Tibial artery (tissue), 4 donors: ENCODE results near the gene CEP295NL.
A peak's percentile ranks its signal among the peaks of the same experiment; 100 is the strongest.

ENCODE experiments used
- DNase-seq, 2 donors: peaks; one replicate each; pipeline ENCODE4 v3.0.0-alpha.2; 2019
- H3K27ac ChIP-seq, 2 donors: fragments of 200-600 bp; sonication (generic) in 1 of 2; 1 replicate in 1 of 2; 2 replicates in 1 of 2; pipeline ENCODE4 v1.5.1; 2018 to 2019; ENCODE audit warnings: mild to moderate bottlenecking in 1 of 2
- H3K27me3 ChIP-seq, 2 donors: fragments of 200-600 bp; sonication (generic) in 1 of 2; one replicate each; pipeline versions ENCODE4 v1.5.1 to v1.6.0; 2016 to 2019
- H3K36me3 ChIP-seq, 3 donors: fragments of 200-600 bp; sonication (generic) in 2 of 3; one replicate each; pipeline ENCODE4 v1.5.1; 2016 to 2019; ENCODE audit warnings: mild to moderate bottlenecking in 2 of 3
- H3K4me1 ChIP-seq, 4 donors: fragments of 200-600 bp; sonication (generic) in 2 of 4; 1 replicate in 3 of 4; 2 replicates in 1 of 4; pipeline ENCODE4 v1.5.1; 2016 to 2019
- H3K4me3 ChIP-seq, 2 donors: fragments of 200-600 bp; sonication (generic) in 1 of 2; 1 replicate in 1 of 2; 2 replicates in 1 of 2; pipeline ENCODE4 v1.5.1; 2018 to 2019; ENCODE audit warnings: mild to moderate bottlenecking in 2 of 2
- H3K9me3 ChIP-seq, 3 donors: fragments of 200-600 bp; sonication (generic) in 1 of 3; one replicate each; pipeline ENCODE4 v1.5.1; 2016 to 2019
- CTCF ChIP-seq, 2 experiments: fragments of 200-600 bp in 1 of 2; fragments of 450-650 bp in 1 of 2; IDR thresholded peaks; one replicate each; pipeline ENCODE4 v1.5.1; 2017 to 2019; ENCODE audit warnings: antibody characterized with exemption in 2 of 2, mild to moderate bottlenecking in 1 of 2, moderate library complexity in 1 of 2
- intact Hi-C: fragments of 100-400 bp; cut with DNase I; formaldehyde crosslinking; loops from one replicate; pipeline ENCODE4 v1.15.0; 2023; ENCODE audit warnings: low total_unique reads

CEP295NL gene

GRCh38 chr17:78898947-78899346, 4.1 kb downstream of the CEP295NL start:
- H3K4me3 ChIP-seq, result no peak overlapping the region
- intact Hi-C loops, result no loop called here
- no peaks in the 10 kb centered on the region for H3K9me3 ChIP-seq
- DNase-seq, result no peak
- H3K36me3 ChIP-seq, result peaks cover 0 to 30% (median 6%) of the 10 kb centered on the region in 3 donors
- peaks cover 0 to 95% (median 64%) of the 10 kb centered on the region in 4 donors for H3K4me1 ChIP-seq
- peak overlapping the region; percentile 41 to 66 for H3K27ac ChIP-seq
- TF ChIP-seq CTCF (IDR thresholded peaks at IDR 0.05), result no peak
- no peaks in the 10 kb centered on the region for H3K27me3 ChIP-seq

- H3K4me3 ChIP-seq, result no peak overlapping the region
- DNase-seq, result no peak
- H3K9me3 ChIP-seq, result no peaks in the 10 kb centered on the region
- H3K4me1 ChIP-seq, result peaks cover 0 to 95% (median 63%) of the 10 kb centered on the region in 4 donors
- no peaks in the 10 kb centered on the region for H3K27me3 ChIP-seq
- peak overlapping the region; percentile 41 to 66 for H3K27ac ChIP-seq
- peaks cover 0 to 29% (median 6%) of the 10 kb centered on the region in 3 donors for H3K36me3 ChIP-seq
- intact Hi-C loops, result no loop called here
- no peak for TF ChIP-seq CTCF (IDR thresholded peaks at IDR 0.05)
Measured at GRCh38 chr17:78898075-78898836, 4.7 kb downstream of the CEP295NL start.

- Histone ChIP-seq H3K27me3 (no peaks in the 10 kb centered on the region), H3K36me3 (peaks cover 0 to 26% (median 6%) of the 10 kb centered on the region in 3 donors), H3K4me1 (peaks cover 0 to 95% (median 63%) of the 10 kb centered on the region in 4 donors), H3K27ac (peak overlapping the region; percentile 43 to 66), H3K9me3 (no peaks in the 10 kb centered on the region), H3K4me3 (no peak overlapping the region)
- no peak for DNase-seq
- no peak for TF ChIP-seq CTCF (IDR thresholded peaks at IDR 0.05)
- intact Hi-C loops, result no loop called here
Measured at GRCh38 chr17:78897664-78898047, 5.3 kb downstream of the CEP295NL start.

GRCh38 chr17:78896834-78897663, 6.0 kb downstream of the CEP295NL start:
- H3K4me3 ChIP-seq, result no peak overlapping the region
- H3K27ac ChIP-seq, result peak overlapping the region; percentile 43 to 66
- intact Hi-C loops, result no loop called here

More at GRCh38 chr17:78896834-78897663, 6.0 kb downstream of the CEP295NL start:
- H3K4me1 ChIP-seq, result peaks cover 0 to 95% (median 69%) of the 10 kb centered on the region in 4 donors
- H3K27me3 ChIP-seq, result no peaks in the 10 kb centered on the region
- no peaks in the 10 kb centered on the region for H3K9me3 ChIP-seq
- DNase-seq, result no peak
- TF ChIP-seq CTCF (IDR thresholded peaks at IDR 0.05), result no peak
- peaks cover 0 to 22% (median 6%) of the 10 kb centered on the region in 3 donors for H3K36me3 ChIP-seq
